Fibroblast of the aortic adventitia (primary cell): ENCODE results near the gene SENP6. TPM values are rescaled to one million over a fixed set of nuclear protein-coding genes. Genes with fewer than 3 reads are reported as not detected.
A peak's percentile ranks its signal among the peaks of the same experiment; 100 is the strongest.

Experiments
- DNase-seq: peaks from one replicate; pipeline ENCODE4 v3.0.0-alpha.2; 2010; ENCODE audit warnings: low read depth
- H3K4me3 ChIP-seq: 2 replicates; pipeline ENCODE4 v1.5.1; 2011; ENCODE audit warnings: low read depth, mild to moderate bottlenecking, control low read depth, low read length, moderate library complexity
- total RNA-seq: library from RNA; depleted of rRNA; stranded (reverse); fragments of >200 nt; gene quantifications from 2 replicates; pipeline ENCODE4 v1.2.3, GENCODE V29; 2012; ENCODE audit warnings: low replicate concordance
- TF ChIP-seq, protein P1 (sequence below): IDR thresholded peaks from 2 replicates; pipeline ENCODE4 v1.5.1; 2011; ENCODE audit warnings: mild to moderate bottlenecking, low read length, control low read depth, inconsistent platforms; ENCODE audit not compliant: insufficient read depth

The SENP6 gene, protein sequence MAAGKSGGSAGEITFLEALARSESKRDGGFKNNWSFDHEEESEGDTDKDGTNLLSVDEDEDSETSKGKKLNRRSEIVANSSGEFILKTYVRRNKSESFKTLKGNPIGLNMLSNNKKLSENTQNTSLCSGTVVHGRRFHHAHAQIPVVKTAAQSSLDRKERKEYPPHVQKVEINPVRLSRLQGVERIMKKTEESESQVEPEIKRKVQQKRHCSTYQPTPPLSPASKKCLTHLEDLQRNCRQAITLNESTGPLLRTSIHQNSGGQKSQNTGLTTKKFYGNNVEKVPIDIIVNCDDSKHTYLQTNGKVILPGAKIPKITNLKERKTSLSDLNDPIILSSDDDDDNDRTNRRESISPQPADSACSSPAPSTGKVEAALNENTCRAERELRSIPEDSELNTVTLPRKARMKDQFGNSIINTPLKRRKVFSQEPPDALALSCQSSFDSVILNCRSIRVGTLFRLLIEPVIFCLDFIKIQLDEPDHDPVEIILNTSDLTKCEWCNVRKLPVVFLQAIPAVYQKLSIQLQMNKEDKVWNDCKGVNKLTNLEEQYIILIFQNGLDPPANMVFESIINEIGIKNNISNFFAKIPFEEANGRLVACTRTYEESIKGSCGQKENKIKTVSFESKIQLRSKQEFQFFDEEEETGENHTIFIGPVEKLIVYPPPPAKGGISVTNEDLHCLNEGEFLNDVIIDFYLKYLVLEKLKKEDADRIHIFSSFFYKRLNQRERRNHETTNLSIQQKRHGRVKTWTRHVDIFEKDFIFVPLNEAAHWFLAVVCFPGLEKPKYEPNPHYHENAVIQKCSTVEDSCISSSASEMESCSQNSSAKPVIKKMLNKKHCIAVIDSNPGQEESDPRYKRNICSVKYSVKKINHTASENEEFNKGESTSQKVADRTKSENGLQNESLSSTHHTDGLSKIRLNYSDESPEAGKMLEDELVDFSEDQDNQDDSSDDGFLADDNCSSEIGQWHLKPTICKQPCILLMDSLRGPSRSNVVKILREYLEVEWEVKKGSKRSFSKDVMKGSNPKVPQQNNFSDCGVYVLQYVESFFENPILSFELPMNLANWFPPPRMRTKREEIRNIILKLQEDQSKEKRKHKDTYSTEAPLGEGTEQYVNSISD
- total RNA-seq = 96.6 and 113 TPM in 2 replicates

- peak; percentile 68 for DNase-seq
Observed at GRCh38 chr6:75601304-75602245, at the start of gene SENP6. Gene SENP6 (plus strand): TSS chr6:75601880. CDS start chr6:75602525, 645 bp downstream.

GRCh38 chr6:75556240-75556639 is 45.4 kb upstream of the SENP6 start:
- peak; percentile 22 for DNase-seq
- H3K4me3 ChIP-seq = no peak overlapping the region
- TF ChIP-seq, protein P1, sequence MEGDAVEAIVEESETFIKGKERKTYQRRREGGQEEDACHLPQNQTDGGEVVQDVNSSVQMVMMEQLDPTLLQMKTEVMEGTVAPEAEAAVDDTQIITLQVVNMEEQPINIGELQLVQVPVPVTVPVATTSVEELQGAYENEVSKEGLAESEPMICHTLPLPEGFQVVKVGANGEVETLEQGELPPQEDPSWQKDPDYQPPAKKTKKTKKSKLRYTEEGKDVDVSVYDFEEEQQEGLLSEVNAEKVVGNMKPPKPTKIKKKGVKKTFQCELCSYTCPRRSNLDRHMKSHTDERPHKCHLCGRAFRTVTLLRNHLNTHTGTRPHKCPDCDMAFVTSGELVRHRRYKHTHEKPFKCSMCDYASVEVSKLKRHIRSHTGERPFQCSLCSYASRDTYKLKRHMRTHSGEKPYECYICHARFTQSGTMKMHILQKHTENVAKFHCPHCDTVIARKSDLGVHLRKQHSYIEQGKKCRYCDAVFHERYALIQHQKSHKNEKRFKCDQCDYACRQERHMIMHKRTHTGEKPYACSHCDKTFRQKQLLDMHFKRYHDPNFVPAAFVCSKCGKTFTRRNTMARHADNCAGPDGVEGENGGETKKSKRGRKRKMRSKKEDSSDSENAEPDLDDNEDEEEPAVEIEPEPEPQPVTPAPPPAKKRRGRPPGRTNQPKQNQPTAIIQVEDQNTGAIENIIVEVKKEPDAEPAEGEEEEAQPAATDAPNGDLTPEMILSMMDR = no peak

More at GRCh38 chr6:75601304-75602245, at the start of gene SENP6:
- TF ChIP-seq, protein P1 = no peak
- peak within 1 kb of the TSS; percentile 84 for H3K4me3 ChIP-seq

- no peak for DNase-seq
- H3K4me3 ChIP-seq = no peak overlapping the region
- TF ChIP-seq, protein P1 = no peak
Observed at GRCh38 chr6:75557068-75557467, 44.6 kb upstream of the SENP6 start.

DNA sequence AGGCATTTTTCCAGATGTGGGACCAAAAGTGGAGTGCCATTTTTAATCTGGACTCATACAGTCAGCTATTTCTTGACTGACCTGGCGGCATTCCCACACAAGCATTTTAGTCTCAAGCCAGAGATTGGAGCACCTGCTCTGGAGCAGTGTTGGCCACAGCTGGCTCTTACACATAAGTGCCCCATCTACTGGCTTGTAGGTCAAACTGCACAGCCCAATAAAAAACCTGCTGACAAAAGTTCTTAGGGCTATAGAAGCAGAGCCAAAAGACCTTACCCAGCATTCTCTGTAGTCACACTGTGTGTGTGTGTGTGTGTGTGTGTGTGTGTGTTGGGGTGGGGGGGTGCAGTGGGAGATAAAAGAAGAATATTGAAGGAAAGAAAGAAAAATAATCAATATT is 38.6 kb upstream of the SENP6 start:
- no peak overlapping the region for H3K4me3 ChIP-seq
- DNase-seq = peak; percentile 24
- TF ChIP-seq, protein P1 = peak; percentile 45

GRCh38 chr6:75566137-75566767 is 35.4 kb upstream of the SENP6 start:
- TF ChIP-seq, protein P1 = no peak
- H3K4me3 ChIP-seq = no peak overlapping the region
- DNase-seq = no peak
